GM21717 (cell line): ENCODE measurements around the gene HS6ST3.
"Not testable (repeated sequence)": the region's sequence is repeated elsewhere in the genome, so short reads cannot be mapped to it uniquely, and the experiment has no call there.

ENCODE experiments used
- ATAC-seq: cut with Tn5 transposase; IDR thresholded peaks from one replicate; pipeline ENCODE4 v1.9.1; 2021; ENCODE audit warnings: mild to moderate bottlenecking, moderate library complexity; ENCODE audit not compliant: unreplicated experiment

The HS6ST3 gene

GRCh38 chr13:96771486-96772367 lies 681.8 kb downstream of the HS6ST3 start:
- ATAC-seq = peak; percentile 77

GRCh38 chr13:96772426-96772825 lies 682.5 kb downstream of the HS6ST3 start:
- ATAC-seq = no peak

GRCh38 chr13:96778302-96778701 lies 688.4 kb downstream of the HS6ST3 start:
- ATAC-seq = not testable (repeated sequence)

- no peak for ATAC-seq
These were observed 689.8 kb downstream of the HS6ST3 start for GRCh38 chr13:96779691-96780090.

- no peak for ATAC-seq
These were observed 690.2 kb downstream of the HS6ST3 start for GRCh38 chr13:96780105-96780504.

GRCh38 chr13:96781141-96781540 lies 691.2 kb downstream of the HS6ST3 start:
- no peak for ATAC-seq

GRCh38 chr13:96782186-96782585 lies 692.3 kb downstream of the HS6ST3 start:
- ATAC-seq = no peak

- ATAC-seq = no peak
These were observed 693.1 kb downstream of the HS6ST3 start for GRCh38 chr13:96783057-96783456.

GRCh38 chr13:96783511-96783910 lies 693.6 kb downstream of the HS6ST3 start:
- ATAC-seq = no peak

GRCh38 chr13:96785986-96786385 lies 696.1 kb downstream of the HS6ST3 start:
- ATAC-seq = no peak

- ATAC-seq = no peak
These were observed 702.3 kb downstream of the HS6ST3 start for GRCh38 chr13:96792188-96792587.

- no peak for ATAC-seq
These were observed 703.0 kb downstream of the HS6ST3 start for GRCh38 chr13:96792736-96793403.

GRCh38 chr13:96793404-96793755 lies 703.5 kb downstream of the HS6ST3 start:
- no peak for ATAC-seq

GRCh38 chr13:96794669-96795068 lies 704.8 kb downstream of the HS6ST3 start:
- no peak for ATAC-seq

GRCh38 chr13:96795670-96796069 lies 705.8 kb downstream of the HS6ST3 start:
- ATAC-seq = no peak

GRCh38 chr13:96796091-96796633 lies 706.3 kb downstream of the HS6ST3 start:
- no peak for ATAC-seq

- no peak for ATAC-seq
These were observed 707.2 kb downstream of the HS6ST3 start for GRCh38 chr13:96797136-96797535.

GRCh38 chr13:96803456-96804100 lies 713.7 kb downstream of the HS6ST3 start:
- no peak for ATAC-seq

- no peak for ATAC-seq
These were observed 714.3 kb downstream of the HS6ST3 start for GRCh38 chr13:96804174-96804573.

GRCh38 chr13:96806746-96807145 lies 716.8 kb downstream of the HS6ST3 start:
- no peak for ATAC-seq

- ATAC-seq = no peak
These were observed 719.6 kb downstream of the HS6ST3 start for GRCh38 chr13:96809366-96810096.
